WERI-Rb-1 (cell line): ENCODE results near the gene POU6F2.

ENCODE experiments used
- DNase-seq: peaks from one replicate; pipeline ENCODE4 v3.0.0-alpha.2; 2020
- H3K27ac ChIP-seq: fragments of 250-450 bp; sonication (Bioruptor Pico); 2 replicates; pipeline ENCODE4 v1.5.1; 2020; ENCODE audit warnings: mild to moderate bottlenecking, moderate library complexity
- H3K27me3 ChIP-seq: fragments of 250-450 bp; sonication (Bioruptor Pico); 2 replicates; pipeline ENCODE4 v1.5.1; 2021; ENCODE audit warnings: mild to moderate bottlenecking, low read depth, moderate library complexity; ENCODE audit not compliant: insufficient read depth, severe bottlenecking
- H3K36me3 ChIP-seq: fragments of 250-450 bp; sonication (Bioruptor Pico); 2 replicates; pipeline ENCODE4 v1.5.1; 2020; ENCODE audit warnings: mild to moderate bottlenecking, moderate library complexity
- H3K4me3 ChIP-seq: 2 replicates; pipeline ENCODE4 v1.5.1; 2011; ENCODE audit warnings: low read depth, mild to moderate bottlenecking, control low read depth, low read length
- H3K9me3 ChIP-seq: fragments of 250-450 bp; sonication (Bioruptor Pico); 2 replicates; pipeline ENCODE4 v1.5.1; 2021; ENCODE audit warnings: mild to moderate bottlenecking, moderate library complexity; ENCODE audit not compliant: severe bottlenecking
- TF ChIP-seq, protein P1 (sequence below): IDR thresholded peaks from 2 replicates; pipeline ENCODE4 v1.5.1; 2011; ENCODE audit warnings: low read depth, mild to moderate bottlenecking, control low read depth, inconsistent platforms, low read length

The POU6F2 gene

GRCh38 chr7:39056153-39056552, 78.4 kb downstream of the POU6F2 start:
- DNase-seq = no peak
- H3K27ac ChIP-seq = no peak overlapping the region
- no peaks in the 10 kb centered on the region for H3K36me3 ChIP-seq
- H3K9me3 ChIP-seq = peaks cover 5% of the 10 kb centered on the region
- H3K27me3 ChIP-seq = no peaks in the 10 kb centered on the region
- H3K4me3 ChIP-seq = no peak overlapping the region
- TF ChIP-seq, protein P1, sequence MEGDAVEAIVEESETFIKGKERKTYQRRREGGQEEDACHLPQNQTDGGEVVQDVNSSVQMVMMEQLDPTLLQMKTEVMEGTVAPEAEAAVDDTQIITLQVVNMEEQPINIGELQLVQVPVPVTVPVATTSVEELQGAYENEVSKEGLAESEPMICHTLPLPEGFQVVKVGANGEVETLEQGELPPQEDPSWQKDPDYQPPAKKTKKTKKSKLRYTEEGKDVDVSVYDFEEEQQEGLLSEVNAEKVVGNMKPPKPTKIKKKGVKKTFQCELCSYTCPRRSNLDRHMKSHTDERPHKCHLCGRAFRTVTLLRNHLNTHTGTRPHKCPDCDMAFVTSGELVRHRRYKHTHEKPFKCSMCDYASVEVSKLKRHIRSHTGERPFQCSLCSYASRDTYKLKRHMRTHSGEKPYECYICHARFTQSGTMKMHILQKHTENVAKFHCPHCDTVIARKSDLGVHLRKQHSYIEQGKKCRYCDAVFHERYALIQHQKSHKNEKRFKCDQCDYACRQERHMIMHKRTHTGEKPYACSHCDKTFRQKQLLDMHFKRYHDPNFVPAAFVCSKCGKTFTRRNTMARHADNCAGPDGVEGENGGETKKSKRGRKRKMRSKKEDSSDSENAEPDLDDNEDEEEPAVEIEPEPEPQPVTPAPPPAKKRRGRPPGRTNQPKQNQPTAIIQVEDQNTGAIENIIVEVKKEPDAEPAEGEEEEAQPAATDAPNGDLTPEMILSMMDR = no peak

GRCh38 chr7:39062811-39063210, 85.1 kb downstream of the POU6F2 start:
- TF ChIP-seq, protein P1 = no peak
- no peak overlapping the region for H3K27ac ChIP-seq
- H3K4me3 ChIP-seq = no peak overlapping the region
- no peak for DNase-seq
- no peaks in the 10 kb centered on the region for H3K9me3 ChIP-seq
- no peaks in the 10 kb centered on the region for H3K27me3 ChIP-seq
- H3K36me3 ChIP-seq = no peaks in the 10 kb centered on the region

- Histone ChIP-seq H3K9me3 (no peaks in the 10 kb centered on the region), H3K36me3 (no peaks in the 10 kb centered on the region), H3K4me3 (no peak overlapping the region), H3K27ac (no peak overlapping the region), H3K27me3 (no peaks in the 10 kb centered on the region)
- TF ChIP-seq, protein P1 = no peak
- no peak for DNase-seq
Observed at GRCh38 chr7:39069031-39069430, 91.3 kb downstream of the POU6F2 start.

GRCh38 chr7:39069896-39070881, 92.5 kb downstream of the POU6F2 start:
- peak; percentile 65 for DNase-seq
- Histone ChIP-seq H3K27ac (no peak overlapping the region), H3K4me3 (no peak overlapping the region), H3K9me3 (no peaks in the 10 kb centered on the region), H3K27me3 (no peaks in the 10 kb centered on the region), H3K36me3 (no peaks in the 10 kb centered on the region)
- TF ChIP-seq, protein P1 = no peak

- no peak overlapping the region for H3K27ac ChIP-seq
- TF ChIP-seq, protein P1 = no peak
Observed at GRCh38 chr7:39071116-39071515, 93.4 kb downstream of the POU6F2 start.

More at GRCh38 chr7:39071116-39071515, 93.4 kb downstream of the POU6F2 start:
- H3K27me3 ChIP-seq = no peaks in the 10 kb centered on the region
- H3K4me3 ChIP-seq = no peak overlapping the region
- no peaks in the 10 kb centered on the region for H3K9me3 ChIP-seq
- DNase-seq = no peak
- H3K36me3 ChIP-seq = no peaks in the 10 kb centered on the region
